Left lung (tissue), 10 donors: Measurements from ENCODE around the gene KHK. TPM values are rescaled to one million over a fixed set of nuclear protein-coding genes. Genes with fewer than 3 reads are reported as not detected.

ENCODE experiments used
- ATAC-seq: fragments of 200-7000 bp; cut with Tn5 transposase; one replicate; pipeline ENCODE4 v1.9.1; 2020; ENCODE audit warnings: moderate library complexity
- DNase-seq, 4 donors: peaks; one replicate each; pipeline ENCODE4 v3.0.0-alpha.2; 2013 to 2020
- H3K27ac ChIP-seq, 2 donors: fragments of 200-600 bp; sonication (generic) in 1 of 2; one replicate each; pipeline versions ENCODE4 v1.5.0 to v1.8.0; 2020 to 2021
- H3K27me3 ChIP-seq, 2 donors: fragments of 200-600 bp; sonication (generic) in 1 of 2; one replicate each; pipeline versions ENCODE4 v1.5.0 to v1.8.0; 2020 to 2021
- H3K36me3 ChIP-seq, 2 donors: fragments of 200-600 bp; sonication (generic) in 1 of 2; one replicate each; pipeline versions ENCODE4 v1.5.0 to v1.8.0; 2020 to 2021
- H3K4me1 ChIP-seq, 2 donors: fragments of 200-600 bp; one replicate each; pipeline ENCODE4 v1.8.0; 2021
- H3K4me3 ChIP-seq, 2 donors: fragments of 200-600 bp; sonication (generic) in 1 of 2; one replicate each; pipeline versions ENCODE4 v1.5.0 to v1.8.0; 2020 to 2021; ENCODE audit warnings: mild to moderate bottlenecking in 1 of 2
- H3K9me3 ChIP-seq, 2 donors: fragments of 200-600 bp; sonication (generic) in 1 of 2; one replicate each; pipeline versions ENCODE4 v1.5.0 to v1.8.0; 2020 to 2021
- CTCF ChIP-seq, 2 donors: fragments of 200-600 bp; sonication (generic) in 1 of 2; IDR thresholded peaks; one replicate each; pipeline versions ENCODE4 v1.5.0 to v1.8.0; 2021; ENCODE audit warnings: antibody characterized with exemption in 2 of 2
- intact Hi-C, 2 donors: fragments of 100-400 bp; cut with DNase I; formaldehyde crosslinking; loops; one replicate each; pipeline versions ENCODE4 v1.11.2 to v1.14.2; 2022
- polyA plus RNA-seq, 6 donors: library from polyadenylated mRNA; unstranded; fragments of 120-200 nt; gene quantifications; one replicate each; pipeline ENCODE4 v1.2.1, GENCODE V29; 2013; ENCODE audit not compliant: insufficient read length in 6 of 6
- total RNA-seq, 2 donors: library from RNA; stranded (reverse); fragmentation: NEBNext Ultra II Directional; extraction: Animal tissue kit (Norgen Biotek cat#: 25700); gene quantifications; one replicate each; pipeline ENCODE4 v1.2.1, GENCODE V29; 2021
- donor health status: DM: no; HTN: yes; CAD: no.
- donor health status: DM: no; HTN: no; CAD: no.

Gene KHK
- total and polyA plus RNA-seq, 8 donors, result 3.8 to 11.5 (median 4.6) TPM

- H3K9me3 ChIP-seq, result no peaks in the 10 kb centered on the region
- H3K4me3 ChIP-seq, result no peak overlapping the region
- no peak overlapping the region for H3K27ac ChIP-seq
- intact Hi-C loops, result no loop called here
- DNase-seq, result no peak
- H3K4me1 ChIP-seq, result peaks cover 6 to 18% of the 10 kb centered on the region in 2 donors
- H3K36me3 ChIP-seq, result peaks cover 0 to 37% of the 10 kb centered on the region in 2 donors
- TF ChIP-seq CTCF (IDR thresholded peaks at IDR 0.05), result no peak
- no peaks in the 10 kb centered on the region for H3K27me3 ChIP-seq
- no peak for ATAC-seq
Measured at GRCh38 chr2:27053321-27053720, 33.3 kb upstream of the KHK start.

- H3K36me3 ChIP-seq, result peaks cover 0 to 38% of the 10 kb centered on the region in 2 donors
- ATAC-seq, result no peak
Measured at GRCh38 chr2:27053776-27054175, 32.8 kb upstream of the KHK start.

GRCh38 chr2:27054721-27055120 is 31.9 kb upstream of the KHK start:
- H3K4me3 ChIP-seq, result no peak overlapping the region
- TF ChIP-seq CTCF (IDR thresholded peaks at IDR 0.05), result no peak
- intact Hi-C loops, result no loop called here
- no peaks in the 10 kb centered on the region for H3K9me3 ChIP-seq
- no peaks in the 10 kb centered on the region for H3K27me3 ChIP-seq
- no peak overlapping the region for H3K27ac ChIP-seq
- ATAC-seq (no peak), DNase-seq (no peak)
- peaks cover 1 to 13% of the 10 kb centered on the region in 2 donors for H3K4me1 ChIP-seq
- H3K36me3 ChIP-seq, result peaks cover 0 to 47% of the 10 kb centered on the region in 2 donors

More at GRCh38 chr2:27053776-27054175, 32.8 kb upstream of the KHK start:
- Histone ChIP-seq H3K4me3 (no peak overlapping the region), H3K9me3 (no peaks in the 10 kb centered on the region), H3K27me3 (no peaks in the 10 kb centered on the region), H3K4me1 (peaks cover 6 to 18% of the 10 kb centered on the region in 2 donors), H3K27ac (no peak overlapping the region)
- no peak for DNase-seq
- intact Hi-C loops, result no loop called here
- no peak for TF ChIP-seq CTCF (IDR thresholded peaks at IDR 0.05)

GRCh38 chr2:27057184-27057583 is 29.4 kb upstream of the KHK start:
- Histone ChIP-seq H3K4me3 (no peak overlapping the region), H3K36me3 (peaks cover 0 to 54% of the 10 kb centered on the region in 2 donors), H3K27ac (no peak overlapping the region), H3K4me1 (peaks cover 0 to 6% of the 10 kb centered on the region in 2 donors), H3K9me3 (no peaks in the 10 kb centered on the region), H3K27me3 (no peaks in the 10 kb centered on the region)
- intact Hi-C loops, result no loop called here
- TF ChIP-seq CTCF (IDR thresholded peaks at IDR 0.05), result no peak
- no peak for DNase-seq
- no peak for ATAC-seq

- intact Hi-C loops, result no loop called here
Measured at GRCh38 chr2:27058210-27058609, 28.4 kb upstream of the KHK start.

More at GRCh38 chr2:27058210-27058609, 28.4 kb upstream of the KHK start:
- peaks cover 0 to 6% of the 10 kb centered on the region in 2 donors for H3K4me1 ChIP-seq
- no peaks in the 10 kb centered on the region for H3K9me3 ChIP-seq
- no peak for TF ChIP-seq CTCF (IDR thresholded peaks at IDR 0.05)
- H3K36me3 ChIP-seq, result peaks cover 0 to 54% of the 10 kb centered on the region in 2 donors
- DNase-seq (no peak), ATAC-seq (no peak)
- no peak overlapping the region for H3K4me3 ChIP-seq
- H3K27me3 ChIP-seq, result no peaks in the 10 kb centered on the region
- no peak overlapping the region for H3K27ac ChIP-seq
